Osteocyte (in vitro differentiated cells): ENCODE measurements around the gene TPSG1. TPM values are rescaled to one million over a fixed set of nuclear protein-coding genes. Genes with fewer than 3 reads are reported as not detected.

Experiments
- DNase-seq: peaks from one replicate; pipeline ENCODE4 v3.0.0; 2021; ENCODE audit warnings: mixed read lengths; ENCODE audit not compliant: unreplicated experiment; ENCODE audit errors: extremely low spot score
- H3K27ac Mint-ChIP-seq: one replicate; pipeline ENCODE4 v1.8.0; 2021; ENCODE audit warnings: mild to moderate bottlenecking, mixed read lengths; ENCODE audit not compliant: unreplicated experiment
- H3K27me3 Mint-ChIP-seq: one replicate; pipeline ENCODE4 v1.8.0; 2021; ENCODE audit warnings: mixed read lengths; ENCODE audit not compliant: unreplicated experiment
- H3K36me3 Mint-ChIP-seq: one replicate; pipeline ENCODE4 v1.8.0; 2021; ENCODE audit warnings: mixed read lengths; ENCODE audit not compliant: unreplicated experiment
- H3K4me1 Mint-ChIP-seq: one replicate; pipeline ENCODE4 v1.8.0; 2021; ENCODE audit warnings: mixed read lengths; ENCODE audit not compliant: unreplicated experiment
- H3K4me3 Mint-ChIP-seq: one replicate; pipeline ENCODE4 v1.8.0; 2021; ENCODE audit warnings: mild to moderate bottlenecking, moderate library complexity, mixed read lengths; ENCODE audit not compliant: unreplicated experiment
- H3K9me3 Mint-ChIP-seq: one replicate; pipeline ENCODE4 v1.8.0; 2021; ENCODE audit warnings: mixed read lengths; ENCODE audit not compliant: unreplicated experiment
- total RNA-seq: library from RNA; stranded (reverse); gene quantifications from 2 replicates; pipeline ENCODE4 v1.2.1, GENCODE V29; 2021
- TF ChIP-seq, protein P1 (sequence below): fragments of 200-600 bp; sonication (generic); IDR thresholded peaks from 2 replicates; pipeline ENCODE4 v1.5.0; 2021; ENCODE audit warnings: antibody characterized with exemption, mild to moderate bottlenecking, moderate library complexity

TPSG1 gene
- total RNA-seq, 1 donor from 2014 or later = not detected

GRCh38 chr16:1177750-1178149, 47.3 kb downstream of the TPSG1 start:
- H3K9me3 Mint-ChIP-seq = no peaks in the 10 kb centered on the region
- no peaks in the 10 kb centered on the region for H3K27me3 Mint-ChIP-seq
- H3K36me3 Mint-ChIP-seq = no peaks in the 10 kb centered on the region
- no peak for DNase-seq
- TF ChIP-seq, protein P1, sequence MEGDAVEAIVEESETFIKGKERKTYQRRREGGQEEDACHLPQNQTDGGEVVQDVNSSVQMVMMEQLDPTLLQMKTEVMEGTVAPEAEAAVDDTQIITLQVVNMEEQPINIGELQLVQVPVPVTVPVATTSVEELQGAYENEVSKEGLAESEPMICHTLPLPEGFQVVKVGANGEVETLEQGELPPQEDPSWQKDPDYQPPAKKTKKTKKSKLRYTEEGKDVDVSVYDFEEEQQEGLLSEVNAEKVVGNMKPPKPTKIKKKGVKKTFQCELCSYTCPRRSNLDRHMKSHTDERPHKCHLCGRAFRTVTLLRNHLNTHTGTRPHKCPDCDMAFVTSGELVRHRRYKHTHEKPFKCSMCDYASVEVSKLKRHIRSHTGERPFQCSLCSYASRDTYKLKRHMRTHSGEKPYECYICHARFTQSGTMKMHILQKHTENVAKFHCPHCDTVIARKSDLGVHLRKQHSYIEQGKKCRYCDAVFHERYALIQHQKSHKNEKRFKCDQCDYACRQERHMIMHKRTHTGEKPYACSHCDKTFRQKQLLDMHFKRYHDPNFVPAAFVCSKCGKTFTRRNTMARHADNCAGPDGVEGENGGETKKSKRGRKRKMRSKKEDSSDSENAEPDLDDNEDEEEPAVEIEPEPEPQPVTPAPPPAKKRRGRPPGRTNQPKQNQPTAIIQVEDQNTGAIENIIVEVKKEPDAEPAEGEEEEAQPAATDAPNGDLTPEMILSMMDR = no peak
- H3K4me3 Mint-ChIP-seq = no peak overlapping the region
- no peak overlapping the region for H3K27ac Mint-ChIP-seq
- H3K4me1 Mint-ChIP-seq = peaks cover 43% of the 10 kb centered on the region

- no peak for DNase-seq
- Mint-ChIP-seq H3K27me3 (no peaks in the 10 kb centered on the region), H3K4me1 (peaks cover 40% of the 10 kb centered on the region), H3K36me3 (no peaks in the 10 kb centered on the region), H3K4me3 (no peak overlapping the region), H3K27ac (no peak overlapping the region), H3K9me3 (no peaks in the 10 kb centered on the region)
- TF ChIP-seq, protein P1 = no peak
These were observed 48.0 kb downstream of the TPSG1 start for GRCh38 chr16:1177053-1177452.

DNA sequence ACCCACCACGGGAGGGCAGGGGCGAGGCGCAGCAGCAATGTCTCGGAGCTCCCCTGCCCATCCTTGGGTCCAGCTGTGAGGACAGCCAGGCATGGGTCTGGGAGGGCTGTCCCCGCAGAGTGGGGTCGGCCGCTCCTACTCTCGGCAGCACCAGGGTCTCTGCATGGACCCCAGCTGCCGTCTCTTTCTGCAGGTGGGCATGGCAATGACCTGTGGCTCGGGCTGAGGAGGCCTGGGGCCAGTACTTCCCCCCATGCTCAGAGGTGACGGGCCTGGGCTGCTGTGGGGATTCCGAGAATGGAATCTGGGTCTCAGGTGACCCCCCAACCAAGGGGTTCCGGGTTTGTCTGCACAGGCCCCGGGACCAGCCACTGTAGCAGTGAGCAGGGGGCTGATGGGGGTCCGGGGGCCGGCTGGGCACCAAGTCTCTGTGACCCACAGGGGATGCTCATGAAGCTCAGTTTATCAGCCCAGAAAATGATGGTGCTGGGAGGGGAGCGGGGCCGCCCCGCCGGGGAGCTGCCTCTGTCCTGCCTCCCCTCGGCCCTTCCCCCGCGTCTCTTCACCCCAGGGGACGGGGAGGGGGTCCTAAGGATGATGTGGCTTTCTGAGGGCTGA, 48.7 kb downstream of the TPSG1 start:
- Mint-ChIP-seq H3K9me3 (no peaks in the 10 kb centered on the region), H3K4me1 (peaks cover 34% of the 10 kb centered on the region), H3K27ac (no peak overlapping the region), H3K4me3 (no peak overlapping the region), H3K27me3 (no peaks in the 10 kb centered on the region), H3K36me3 (no peaks in the 10 kb centered on the region)
- no peak for DNase-seq
- TF ChIP-seq, protein P1 = no peak

GRCh38 chr16:1175566-1176279, 49.3 kb downstream of the TPSG1 start:
- Mint-ChIP-seq H3K36me3 (no peaks in the 10 kb centered on the region), H3K4me1 (peaks cover 33% of the 10 kb centered on the region), H3K4me3 (no peak overlapping the region), H3K27ac (peak overlapping the region; percentile 63), H3K9me3 (no peaks in the 10 kb centered on the region), H3K27me3 (no peaks in the 10 kb centered on the region)
- no peak for DNase-seq
- TF ChIP-seq, protein P1 = no peak

DNA sequence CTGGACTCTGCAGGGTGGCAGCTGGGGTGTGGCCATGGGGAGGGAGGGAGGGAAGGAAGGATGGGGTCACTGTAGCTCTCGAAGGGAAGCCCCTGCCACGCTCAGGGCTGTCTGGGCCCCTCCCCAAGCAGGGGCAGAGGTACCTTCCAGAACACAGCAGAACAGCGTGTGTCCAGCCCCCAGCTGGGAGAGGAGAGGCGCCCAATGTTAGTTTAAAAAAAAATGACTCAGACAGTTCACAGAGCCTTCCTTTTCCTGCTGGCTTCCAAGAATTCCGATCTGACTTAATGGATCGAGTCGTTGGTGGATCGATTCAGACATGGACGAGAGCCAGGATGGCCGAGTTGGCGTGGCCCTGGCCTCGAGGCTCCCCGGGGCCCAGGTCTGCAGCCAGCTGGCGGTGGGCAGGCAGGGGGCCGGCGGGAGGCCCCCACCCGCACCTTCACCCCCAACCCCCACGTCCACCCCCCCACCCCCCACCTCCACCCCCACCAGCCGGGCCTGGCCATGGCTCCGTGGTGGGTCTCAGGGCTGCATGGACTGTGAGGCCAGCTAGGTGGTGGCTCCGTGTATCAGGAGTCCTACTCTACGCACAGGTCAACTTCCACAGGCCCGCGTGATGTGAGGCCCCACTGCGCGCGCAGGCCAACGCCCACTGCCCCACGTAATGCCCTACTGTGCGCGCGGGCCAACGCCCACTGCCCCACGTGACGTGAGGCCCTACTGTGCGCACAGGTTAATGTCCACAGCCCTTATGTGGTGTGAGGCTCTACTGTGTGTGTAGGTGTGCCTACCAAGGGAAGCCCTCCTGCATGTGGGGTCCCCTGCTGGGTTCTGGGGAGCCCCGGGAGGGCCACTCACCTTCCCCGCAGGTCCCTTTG, 50.4 kb downstream of the TPSG1 start:
- H3K9me3 Mint-ChIP-seq = no peaks in the 10 kb centered on the region
- no peak for DNase-seq
- H3K4me1 Mint-ChIP-seq = peaks cover 42% of the 10 kb centered on the region
- no peaks in the 10 kb centered on the region for H3K36me3 Mint-ChIP-seq
- no peaks in the 10 kb centered on the region for H3K27me3 Mint-ChIP-seq
- TF ChIP-seq, protein P1 = no peak
- no peak overlapping the region for H3K27ac Mint-ChIP-seq
- no peak overlapping the region for H3K4me3 Mint-ChIP-seq
